IMR-90 (cell line): ENCODE data around the gene MAPK10. TPM values are rescaled to one million over a fixed set of nuclear protein-coding genes. Genes with fewer than 3 reads are reported as not detected.

Source experiments
- ATAC-seq: fragments of 200-7000 bp; cut with Tn5 transposase; 2 replicates; pipeline ENCODE4 v1.9.1; 2020; ENCODE audit warnings: low read depth, mild to moderate bottlenecking, moderate library complexity
- BruUV-seq: library from RNA; stranded (reverse); fragments of 400-500 nt; replicated peaks from 2 replicates; lab custom pipeline; 2021; lab: Mats Ljungman, UMichigan
- CTCF ChIA-PET: fragments of 300-600 bp; formaldehyde crosslinking; extraction: SDS; loops from one replicate; lab custom pipeline; 2021; ENCODE audit warnings: antibody characterized with exemption; lab: Yijun Ruan, JAX
- POLR2A ChIA-PET: fragments of 300-600 bp; sonication (Branson Sonifier 250); formaldehyde crosslinking; loops from one replicate; lab custom pipeline; 2022; ENCODE audit warnings: antibody characterized with exemption; ENCODE audit not compliant: unreplicated experiment; lab: Charles Lee
- DNase-seq: peaks from one replicate; pipeline ENCODE4 v3.0.0; 2013
- H2AFZ ChIP-seq: replicated peaks from 2 replicates; pipeline ENCODE3; 2013; ENCODE audit warnings: low read length, mild to moderate bottlenecking; ENCODE audit not compliant: poor library complexity
- H2AK5ac ChIP-seq: 2 replicates; pipeline ENCODE4 v1.6.1; 2013; ENCODE audit warnings: low read depth, low read length, inconsistent platforms
- H2AK9ac ChIP-seq: replicated peaks from 2 replicates; pipeline ENCODE3; 2013; ENCODE audit warnings: mild to moderate bottlenecking, low read depth, low read length, moderate library complexity; ENCODE audit not compliant: poor library complexity
- H2BK120ac ChIP-seq: 2 replicates; pipeline ENCODE4 v1.6.1; 2013; ENCODE audit warnings: low read depth, low read length, inconsistent platforms
- H2BK15ac ChIP-seq: 3 replicates; pipeline ENCODE4 v1.6.1; 2013; ENCODE audit warnings: low read depth, low read length, inconsistent platforms
- H2BK20ac ChIP-seq: 2 replicates; pipeline ENCODE4 v1.6.1; 2013; ENCODE audit warnings: low read depth, mild to moderate bottlenecking, inconsistent platforms, low read length, moderate library complexity
- H2BK5ac ChIP-seq: 2 replicates; pipeline ENCODE4 v1.6.1; 2013; ENCODE audit warnings: mild to moderate bottlenecking, low read depth, low read length, inconsistent platforms; ENCODE audit not compliant: poor library complexity, severe bottlenecking
- H3K14ac ChIP-seq: replicated peaks from 2 replicates; pipeline ENCODE4 v1.6.1; 2013; ENCODE audit warnings: low read depth, low read length, inconsistent platforms
- H3K18ac ChIP-seq: 2 replicates; pipeline ENCODE4 v1.6.1; 2013; ENCODE audit warnings: low read depth, low read length, control low read depth
- H3K23ac ChIP-seq: 2 replicates; pipeline ENCODE4 v1.6.1; 2013; ENCODE audit warnings: low read depth, low read length, inconsistent platforms
- H3K27ac ChIP-seq: 2 replicates; pipeline ENCODE4 v1.5.1; 2013; ENCODE audit warnings: mild to moderate bottlenecking, control low read depth, low read length; ENCODE audit not compliant: insufficient read depth
- H3K27me3 ChIP-seq: 2 replicates; pipeline ENCODE4 v1.6.1; 2013; ENCODE audit warnings: low read length; ENCODE audit not compliant: control insufficient read depth, insufficient read depth
- H3K36me3 ChIP-seq: 2 replicates; pipeline ENCODE4 v1.6.1; 2013; ENCODE audit warnings: low read length, mixed read lengths; ENCODE audit not compliant: control insufficient read depth, insufficient read depth
- H3K4ac ChIP-seq: 2 replicates; pipeline ENCODE4 v1.6.1; 2013; ENCODE audit warnings: low read depth, low read length, inconsistent platforms
- H3K4me1 ChIP-seq: 2 replicates; pipeline ENCODE4 v1.6.1; 2013; ENCODE audit warnings: low read length, mixed read lengths; ENCODE audit not compliant: control insufficient read depth, insufficient read depth
- H3K4me2 ChIP-seq: 2 replicates; pipeline ENCODE4 v1.6.1; 2013; ENCODE audit warnings: low read depth, mild to moderate bottlenecking, control low read depth, low read length, moderate library complexity
- H3K4me3 ChIP-seq: 2 replicates; pipeline ENCODE4 v1.5.1; 2013; ENCODE audit warnings: low read depth, mild to moderate bottlenecking, control low read depth, low read length, moderate library complexity; ENCODE audit not compliant: insufficient read depth
- H3K56ac ChIP-seq: 2 replicates; pipeline ENCODE4 v1.6.1; 2013; ENCODE audit warnings: low read length, inconsistent platforms; ENCODE audit not compliant: insufficient read depth; ENCODE audit errors: extremely low read depth
- H3K79me1 ChIP-seq, 2 experiments: 2 replicates each; pipeline ENCODE4 v1.6.1; 2013; ENCODE audit warnings: low read length in 2 of 2, inconsistent platforms in 1 of 2, low read depth in 1 of 2
- H3K9ac ChIP-seq: 2 replicates; pipeline ENCODE4 v1.6.1; 2013; ENCODE audit warnings: low read depth, low read length, control low read depth
- H3K9me1 ChIP-seq: 2 replicates; pipeline ENCODE4 v1.6.1; 2013; ENCODE audit warnings: low read length, inconsistent platforms; ENCODE audit not compliant: insufficient read depth
- H3K9me3 ChIP-seq: 2 replicates; pipeline ENCODE4 v1.6.1; 2013; ENCODE audit warnings: low read length; ENCODE audit not compliant: control insufficient read depth, insufficient read depth
- H4K20me1 ChIP-seq: 2 replicates; pipeline ENCODE4 v1.6.1; 2013; ENCODE audit warnings: low read length, inconsistent platforms; ENCODE audit not compliant: insufficient read depth
- H4K5ac ChIP-seq: 2 replicates; pipeline ENCODE4 v1.6.1; 2013; ENCODE audit warnings: mild to moderate bottlenecking, low read depth, low read length, control low read depth
- H4K8ac ChIP-seq, 2 experiments: 2 replicates each; pipeline ENCODE4 v1.6.1; 2013; ENCODE audit warnings: low read depth in 2 of 2, low read length in 2 of 2, control low read depth in 1 of 2, inconsistent platforms in 1 of 2
- H4K91ac ChIP-seq: 2 replicates; pipeline ENCODE4 v1.6.1; 2013; ENCODE audit warnings: low read depth, low read length, inconsistent platforms; ENCODE audit not compliant: insufficient read depth
- CEBPB ChIP-seq: IDR thresholded peaks from 2 replicates; pipeline ENCODE4 v1.6.1; 2012; ENCODE audit warnings: low read depth, low read length, improper control_type of control experiment
- ELK1 ChIP-seq: fragments of 150-350 bp; IDR thresholded peaks from 2 replicates; pipeline ENCODE4 v1.6.1; 2016; ENCODE audit warnings: low read depth, mild to moderate bottlenecking, low read length, moderate library complexity, borderline replicate concordance
- MAFK ChIP-seq: IDR thresholded peaks from 2 replicates; pipeline ENCODE4 v1.6.1; 2012; ENCODE audit warnings: low read depth, low read length, improper control_type of control experiment
- MAZ ChIP-seq: IDR thresholded peaks from 2 replicates; pipeline ENCODE4 v1.6.1; 2012; ENCODE audit warnings: low read depth, mild to moderate bottlenecking, low read length, improper control_type of control experiment, moderate library complexity, borderline replicate concordance
- NFE2L2 ChIP-seq: fragments of 150-350 bp; IDR thresholded peaks from 2 replicates; pipeline ENCODE4 v1.6.1; 2016; ENCODE audit warnings: low read depth, mild to moderate bottlenecking, low read length
- POLR2A ChIP-seq: IDR thresholded peaks from 2 replicates; pipeline ENCODE4 v1.6.1; 2012; ENCODE audit warnings: mild to moderate bottlenecking, low read depth, low read length
- RAD21 ChIP-seq: IDR thresholded peaks from 2 replicates; pipeline ENCODE4 v1.6.1; 2012; ENCODE audit warnings: low read length, improper control_type of control experiment
- RCOR1 ChIP-seq: IDR thresholded peaks from 2 replicates; pipeline ENCODE4 v1.6.1; 2012; ENCODE audit warnings: mild to moderate bottlenecking, low read length, improper control_type of control experiment; ENCODE audit not compliant: insufficient replicate concordance
- SMC3 ChIP-seq: fragments of 150-350 bp; IDR thresholded peaks from 2 replicates; pipeline ENCODE4 v1.6.1; 2016; ENCODE audit warnings: low read depth, mild to moderate bottlenecking, antibody characterized with exemption, low read length, moderate library complexity
- USF2 ChIP-seq: fragments of 150-350 bp; IDR thresholded peaks from 2 replicates; pipeline ENCODE4 v1.6.1; 2017; ENCODE audit warnings: mild to moderate bottlenecking, antibody characterized with exemption, low read length, low read depth
- WGBS, 2 experiments: methylation state at CpG; one replicate each; pipeline versions ENCODE4 v1.1.5 to v1.1.7; 2013; ENCODE audit warnings: missing lambda C conversion rate in 2 of 2; ENCODE audit not compliant: insufficient read length in 1 of 2; ENCODE audit errors: extremely low coverage in 2 of 2; 5-methylcytosine and 5-hydroxymethylcytosine counted together
- dilution Hi-C: fragments of 300-500 bp; cut with HindIII; formaldehyde crosslinking; loops from one replicate; pipeline ENCODE4 v1.14.3; 2018; ENCODE audit warnings: low sequenced_read_pairs; ENCODE audit not compliant: unreplicated experiment
- in situ Hi-C: fragments of 300-500 bp; cut with MboI; formaldehyde crosslinking; loops from 3 replicates; pipeline ENCODE4 v1.14.3; 2019; ENCODE audit warnings: low sequenced_read_pairs, inconsistent platforms, mixed read lengths
- intact Hi-C: fragments of 100-400 bp; cut with micrococcal nuclease; formaldehyde crosslinking; loops from 2 replicates; pipeline ENCODE4 v1.10.0; 2022
- polyA plus RNA-seq, 3 experiments: library from polyadenylated mRNA; depleted of rRNA; stranded (reverse); fragments of >200 nt; gene quantifications; 2 replicates each; pipeline ENCODE4 v1.2.3, GENCODE V29; 2012; ENCODE audit warnings: low replicate concordance in 1 of 3
- total RNA-seq: library from RNA; depleted of rRNA; stranded (reverse); fragments of >200 nt; gene quantifications from 2 replicates; pipeline ENCODE4 v1.2.3, GENCODE V29; 2012

MAPK10 gene
- total and polyA plus RNA-seq, 2 of the 4 experiments (the other 2 are of a cell fraction) = 2.8 to 6.5 TPM

- Histone ChIP-seq H3K4me3 (no peak overlapping the region), H3K23ac (no peak overlapping the region), H4K91ac (no peak overlapping the region), H3K79me1 (no peaks in the 10 kb centered on the region), H4K20me1 (no peaks in the 10 kb centered on the region), H3K4me1 (peaks cover 2% of the 10 kb centered on the region; the same call in 1 of the 2 replicates), H2BK5ac (no peak overlapping the region), H4K5ac (no peak overlapping the region), H3K9me3 (no peaks in the 10 kb centered on the region), H2AK9ac (no peak overlapping the region), H3K36me3 (no peaks in the 10 kb centered on the region), H4K8ac (no peak overlapping the region), H3K4me2 (no peak overlapping the region), H3K14ac (no peak overlapping the region), H3K9me1 (no peaks in the 10 kb centered on the region; the same call in 1 of the 2 replicates), H3K18ac (no peak overlapping the region), H2BK20ac (no peak overlapping the region), H2BK15ac (no peak overlapping the region), H2AK5ac (no peak overlapping the region), H3K9ac (no peak overlapping the region), H2AFZ (no peak overlapping the region), H2BK120ac (no peak overlapping the region), H3K27ac (no peak overlapping the region), H3K56ac (no peak overlapping the region), H3K4ac (no peak overlapping the region), H3K27me3 (no peaks in the 10 kb centered on the region)
- WGBS, 2 experiments = no CpG with 5 or more reads among the region's 2 CpGs
- POLR2A ChIA-PET = no interaction called here
- TF ChIP-seq MAZ (no peak), ELK1 (no peak), POLR2A (no peak), NFE2L2 (no peak), USF2 (no peak), RCOR1 (no peak), RAD21 (no peak), MAFK (no peak), CEBPB (no peak), SMC3 (no peak)
- in situ Hi-C loops (no loop called here), dilution Hi-C loops (no loop called here), intact Hi-C loops (no loop called here)
- no TSS peak for BruUV-seq
- no peak for DNase-seq
- CTCF ChIA-PET = no interaction called here
- ATAC-seq = no peak
Measured at GRCh38 chr4:86354390-86354789, 5.5 kb downstream of the MAPK10 start.
